Retina (tissue), 1 donor: ENCODE data around the gene PWWP2B.
"Not testable (repeated sequence)": the region's sequence is repeated elsewhere in the genome, so short reads cannot be mapped to it uniquely, and the experiment has no call there.

Experiments used
- DNase-seq: peaks from one replicate; pipeline ENCODE4 v3.0.0-alpha.2; 2016

The PWWP2B gene

GRCh38 chr10:132382231-132382922 lies 14.6 kb upstream of the PWWP2B start:
- no peak for DNase-seq

- no peak for DNase-seq
Observed at GRCh38 chr10:132383101-132383500, 13.9 kb upstream of the PWWP2B start.

GRCh38 chr10:132383751-132384196 lies 13.2 kb upstream of the PWWP2B start:
- no peak for DNase-seq

- no peak for DNase-seq
Observed at GRCh38 chr10:132384618-132385388, 12.2 kb upstream of the PWWP2B start.

- no peak for DNase-seq
Observed at GRCh38 chr10:132385389-132385667, 11.7 kb upstream of the PWWP2B start.

- DNase-seq = no peak
Observed at GRCh38 chr10:132385721-132386418, 11.1 kb upstream of the PWWP2B start.

- no peak for DNase-seq
Observed at GRCh38 chr10:132386419-132386831, 10.6 kb upstream of the PWWP2B start.

GRCh38 chr10:132386896-132387295 lies 10.1 kb upstream of the PWWP2B start:
- DNase-seq = not testable (repeated sequence)

GRCh38 chr10:132387764-132388210 lies 9.2 kb upstream of the PWWP2B start:
- peak; percentile 81 for DNase-seq

GRCh38 chr10:132388891-132389432 lies 8.0 kb upstream of the PWWP2B start:
- DNase-seq = no peak

- no peak for DNase-seq
Observed at GRCh38 chr10:132389433-132390169, 7.4 kb upstream of the PWWP2B start.

- DNase-seq = no peak
Observed at GRCh38 chr10:132390170-132390920, 6.7 kb upstream of the PWWP2B start.

GRCh38 chr10:132390921-132391675 lies 5.9 kb upstream of the PWWP2B start:
- DNase-seq = no peak

GRCh38 chr10:132391676-132392020 lies 5.4 kb upstream of the PWWP2B start:
- DNase-seq = no peak

GRCh38 chr10:132392184-132392800 lies 4.7 kb upstream of the PWWP2B start:
- no peak for DNase-seq

- no peak for DNase-seq
Observed at GRCh38 chr10:132392811-132393694, 3.9 kb upstream of the PWWP2B start.

GRCh38 chr10:132393695-132394181 lies 3.3 kb upstream of the PWWP2B start:
- no peak for DNase-seq

- no peak for DNase-seq
Observed at GRCh38 chr10:132394201-132394811, 2.7 kb upstream of the PWWP2B start.
